Loucy (cell line): ENCODE data around the gene SGO2.
A peak's percentile ranks its signal among the peaks of the same experiment; 100 is the strongest.

Experiments
- H2AFZ ChIP-seq: fragments of 200-600 bp; sonication (generic); 2 replicates; pipeline ENCODE4 v1.6.0; 2016; ENCODE audit warnings: antibody characterized with exemption, mild to moderate bottlenecking, low read length, moderate library complexity
- H3F3A ChIP-seq: fragments of 200-600 bp; 2 replicates; pipeline ENCODE4 v1.6.0; 2016; ENCODE audit warnings: antibody characterized with exemption, low read depth, mild to moderate bottlenecking
- H3K27me3 ChIP-seq: fragments of 200-600 bp; sonication (generic); 2 replicates; pipeline ENCODE4 v1.6.1; 2014; ENCODE audit warnings: low read length, mild to moderate bottlenecking; ENCODE audit not compliant: insufficient read depth, poor library complexity, severe bottlenecking
- H3K36me3 ChIP-seq: fragments of 200-600 bp; sonication (generic); 2 replicates; pipeline ENCODE4 v1.6.1; 2016; ENCODE audit warnings: low read length; ENCODE audit not compliant: insufficient read depth
- H3K4me1 ChIP-seq: fragments of 200-600 bp; sonication (generic); 2 replicates; pipeline ENCODE4 v1.5.1; 2014; ENCODE audit warnings: low read length, mild to moderate bottlenecking; ENCODE audit not compliant: insufficient read depth, poor library complexity, severe bottlenecking
- H3K4me2 ChIP-seq: fragments of 200-600 bp; sonication (generic); 2 replicates; pipeline ENCODE4 v1.6.0; 2014; ENCODE audit warnings: antibody characterized with exemption, low read length, low read depth, mild to moderate bottlenecking; ENCODE audit not compliant: poor library complexity, severe bottlenecking
- H3K4me3 ChIP-seq: fragments of 200-600 bp; sonication (generic); 2 replicates; pipeline ENCODE4 v1.5.1; 2014; ENCODE audit warnings: low read length, mild to moderate bottlenecking, mixed read lengths; ENCODE audit not compliant: poor library complexity, severe bottlenecking
- H3K79me2 ChIP-seq: fragments of 200-600 bp; sonication (generic); 2 replicates; pipeline ENCODE4 v1.6.1; 2014; ENCODE audit warnings: low read length; ENCODE audit not compliant: insufficient read depth
- H3K9ac ChIP-seq: fragments of 200-600 bp; sonication (generic); 2 replicates; pipeline ENCODE4 v1.6.0; 2014; ENCODE audit warnings: mild to moderate bottlenecking, low read depth, low read length, moderate library complexity; ENCODE audit not compliant: poor library complexity, severe bottlenecking
- H3K9me2 ChIP-seq: fragments of 200-600 bp; sonication (generic); replicated peaks from 2 replicates; pipeline ENCODE4 v1.6.1; 2016; ENCODE audit warnings: low read depth, low read length, mixed read lengths
- H3K9me3 ChIP-seq: fragments of 200-600 bp; sonication (generic); 2 replicates; pipeline ENCODE4 v1.6.1; 2014; ENCODE audit warnings: mild to moderate bottlenecking, antibody characterized with exemption, low read length, low read depth; ENCODE audit not compliant: insufficient read depth
- H4K20me1 ChIP-seq: fragments of 200-600 bp; sonication (generic); 2 replicates; pipeline ENCODE4 v1.6.0; 2014; ENCODE audit warnings: antibody characterized with exemption, low read length, mild to moderate bottlenecking; ENCODE audit not compliant: insufficient read depth, poor library complexity, severe bottlenecking
- CTCF ChIP-seq: fragments of 200-600 bp; sonication (generic); conservative IDR thresholded peaks from 2 replicates; pipeline ENCODE4 v1.5.1; 2014; ENCODE audit warnings: mild to moderate bottlenecking, antibody characterized with exemption, low read length
- EZH2phosphoT487 ChIP-seq: fragments of 200-600 bp; IDR thresholded peaks from 2 replicates; pipeline ENCODE4 v1.6.1; 2018; ENCODE audit warnings: antibody characterized with exemption, mild to moderate bottlenecking, moderate library complexity, borderline replicate concordance

Gene SGO2

GRCh38 chr2:200618590-200619021 is 92.6 kb downstream of the SGO2 start:
- Histone ChIP-seq H3K9me3 (no peaks in the 10 kb centered on the region), H2AFZ (no peak overlapping the region), H4K20me1 (no peaks in the 10 kb centered on the region), H3K4me1 (no peaks in the 10 kb centered on the region), H3F3A (no peaks in the 10 kb centered on the region), H3K27me3 (no peaks in the 10 kb centered on the region), H3K9me2 (no peaks in the 10 kb centered on the region), H3K79me2 (no peaks in the 10 kb centered on the region), H3K9ac (no peak overlapping the region), H3K4me3 (no peak overlapping the region), H3K36me3 (no peaks in the 10 kb centered on the region), H3K4me2 (no peak overlapping the region)
- TF ChIP-seq EZH2phosphoT487, result no peak
- TF ChIP-seq CTCF, result peak; percentile 25

- no peak overlapping the region for H3K4me2 ChIP-seq
- no peaks in the 10 kb centered on the region for H3K27me3 ChIP-seq
- H3K36me3 ChIP-seq, result no peaks in the 10 kb centered on the region
- no peaks in the 10 kb centered on the region for H3K79me2 ChIP-seq
- no peak overlapping the region for H2AFZ ChIP-seq
- no peaks in the 10 kb centered on the region for H3K4me1 ChIP-seq
- H4K20me1 ChIP-seq, result no peaks in the 10 kb centered on the region
- H3F3A ChIP-seq, result no peaks in the 10 kb centered on the region
- no peak overlapping the region for H3K9ac ChIP-seq
- no peak overlapping the region for H3K4me3 ChIP-seq
- H3K9me2 ChIP-seq, result no peaks in the 10 kb centered on the region
- TF ChIP-seq EZH2phosphoT487 (no peak), CTCF (no peak)
- H3K9me3 ChIP-seq, result no peaks in the 10 kb centered on the region
Observed at GRCh38 chr2:200619279-200619678, 93.3 kb downstream of the SGO2 start.

- no peaks in the 10 kb centered on the region for H3K9me2 ChIP-seq
- TF ChIP-seq EZH2phosphoT487, result no peak
- no peaks in the 10 kb centered on the region for H3K27me3 ChIP-seq
- H3K4me3 ChIP-seq, result no peak overlapping the region
- no peaks in the 10 kb centered on the region for H3K4me1 ChIP-seq
- no peaks in the 10 kb centered on the region for H3K79me2 ChIP-seq
- H4K20me1 ChIP-seq, result no peaks in the 10 kb centered on the region
- no peaks in the 10 kb centered on the region for H3F3A ChIP-seq
- no peak overlapping the region for H3K4me2 ChIP-seq
- no peaks in the 10 kb centered on the region for H3K36me3 ChIP-seq
- H3K9me3 ChIP-seq, result no peaks in the 10 kb centered on the region
- H2AFZ ChIP-seq, result no peak overlapping the region
- no peak overlapping the region for H3K9ac ChIP-seq
Observed at GRCh38 chr2:200620606-200621390, 94.8 kb downstream of the SGO2 start.

- Histone ChIP-seq H3K36me3 (no peaks in the 10 kb centered on the region), H3K4me1 (no peaks in the 10 kb centered on the region), H4K20me1 (no peaks in the 10 kb centered on the region), H3K27me3 (no peaks in the 10 kb centered on the region), H3K9me3 (no peaks in the 10 kb centered on the region), H3K9me2 (no peaks in the 10 kb centered on the region), H3K79me2 (no peaks in the 10 kb centered on the region), H3K4me3 (no peak overlapping the region), H3K9ac (no peak overlapping the region), H2AFZ (no peak overlapping the region), H3F3A (no peaks in the 10 kb centered on the region), H3K4me2 (no peak overlapping the region)
- no peak for TF ChIP-seq EZH2phosphoT487
- TF ChIP-seq CTCF, result no peak
Observed at GRCh38 chr2:200622106-200622505, 96.1 kb downstream of the SGO2 start.
